ENCODE data around the gene WNT5A.
"Not testable (repeated sequence)": the region's sequence is repeated elsewhere in the genome, so short reads cannot be mapped to it uniquely, and the experiment has no call there.

WNT5A gene

GRCh38 chr3:55505102-55505501, 18.0 kb upstream of the WNT5A start:
- DNase-seq = not testable (repeated sequence)

DNA sequence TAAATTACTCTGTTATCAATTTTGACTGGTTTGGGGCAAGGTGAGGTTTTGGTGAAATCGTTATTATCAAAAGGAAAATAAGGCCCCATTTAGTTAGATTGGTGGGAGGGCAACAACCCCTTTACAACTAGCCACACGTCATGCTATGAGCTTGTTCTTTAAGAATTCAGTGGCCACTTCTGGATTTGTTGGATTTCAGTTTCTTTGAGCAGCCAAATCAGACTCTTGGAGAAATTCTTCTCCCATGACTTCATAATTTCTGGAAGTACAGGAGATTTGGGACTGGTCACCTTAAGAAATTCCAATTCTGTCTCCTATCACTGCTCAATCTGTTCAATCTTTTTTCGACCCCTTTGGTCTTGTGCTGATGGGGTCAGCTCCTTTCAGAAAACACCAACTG, 14.8 kb upstream of the WNT5A start:
- no peak for DNase-seq

- DNase-seq = no peak
Measured at GRCh38 chr3:55500555-55501330, 13.6 kb upstream of the WNT5A start.

- no peak for DNase-seq
Measured at GRCh38 chr3:55498520-55498919, 11.4 kb upstream of the WNT5A start.

DNA sequence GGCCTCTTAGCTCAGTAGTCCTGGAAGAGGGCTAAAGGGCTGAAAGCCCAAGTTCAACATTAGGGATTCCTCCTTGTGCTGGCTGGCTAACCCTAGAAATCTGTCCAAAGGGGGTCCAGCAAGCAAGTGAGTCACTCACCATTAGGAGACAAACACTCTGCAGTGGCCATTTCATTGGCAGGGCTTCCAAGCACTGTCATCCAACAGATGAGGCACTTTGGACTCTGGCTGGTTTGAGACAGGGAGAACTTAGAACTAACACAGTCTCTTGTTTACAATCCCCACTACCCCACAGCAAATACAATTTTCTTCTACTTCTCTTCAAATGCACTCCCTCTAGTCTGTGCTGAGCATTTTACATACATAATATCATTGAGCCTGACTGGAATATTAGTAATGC, 10.1 kb upstream of the WNT5A start:
- DNase-seq = no peak

DNA sequence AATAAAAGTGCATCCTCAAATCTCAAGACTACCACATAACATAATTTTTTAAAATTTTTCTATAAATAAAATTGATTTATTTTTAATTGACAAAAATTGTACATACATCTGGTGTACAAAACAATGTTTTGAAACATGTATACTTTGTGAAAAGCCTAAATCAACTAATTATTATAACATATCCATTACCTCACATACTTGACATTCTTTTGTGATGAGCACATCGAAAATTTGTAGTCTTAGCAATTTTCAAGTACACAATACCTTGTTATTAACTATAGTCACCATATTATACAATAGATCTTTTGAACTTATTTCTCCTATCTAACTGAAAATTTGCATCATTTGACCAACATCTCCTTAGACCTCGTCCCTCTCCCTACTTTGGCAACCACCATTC, 7.9 kb upstream of the WNT5A start:
- DNase-seq = no peak

DNA sequence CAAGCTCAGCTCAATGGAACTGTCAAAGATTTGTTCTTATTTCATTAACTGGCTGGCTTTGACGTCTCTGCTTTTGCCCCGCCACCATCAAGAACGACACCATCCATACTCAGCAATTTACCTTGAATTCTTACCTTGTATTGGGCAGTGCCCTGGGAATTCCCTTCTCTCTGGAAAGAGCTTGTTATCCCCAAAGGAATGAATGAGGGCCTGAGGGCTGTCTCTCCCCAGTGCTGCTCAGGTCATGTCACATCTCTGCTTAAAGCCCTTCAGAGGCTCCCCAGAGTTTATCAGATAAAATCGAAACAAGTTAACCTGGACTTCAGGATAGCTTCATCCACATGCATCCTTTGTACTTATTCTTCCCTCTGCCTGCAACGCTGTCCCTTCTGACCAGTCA, 5.9 kb upstream of the WNT5A start:
- DNase-seq = no peak

DNA sequence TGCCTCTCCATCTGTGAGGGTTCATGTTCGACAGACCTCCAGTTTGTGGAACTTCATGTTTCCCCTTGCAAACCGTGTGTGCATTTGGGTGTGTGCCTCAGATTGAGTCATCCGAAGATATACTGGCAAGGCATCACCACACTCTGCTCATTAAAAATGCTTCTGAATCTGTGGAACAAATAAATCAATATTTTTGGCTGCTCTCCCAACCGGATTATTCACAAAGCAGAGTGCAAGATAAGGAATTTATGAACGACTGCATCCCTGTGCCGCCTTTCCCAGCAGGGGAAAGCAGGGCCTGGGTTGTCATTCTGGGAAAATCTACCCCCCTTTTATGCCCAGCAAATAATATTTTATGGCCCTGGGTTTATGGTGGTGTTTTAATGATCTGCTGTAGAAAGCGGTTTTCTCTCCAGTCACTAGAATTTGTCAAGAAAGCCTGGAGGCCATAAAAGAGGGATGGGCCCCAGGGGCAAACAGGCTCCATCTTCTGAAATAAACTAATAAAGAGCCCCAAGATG, 4.2 kb upstream of the WNT5A start:
- DNase-seq = no peak

DNA sequence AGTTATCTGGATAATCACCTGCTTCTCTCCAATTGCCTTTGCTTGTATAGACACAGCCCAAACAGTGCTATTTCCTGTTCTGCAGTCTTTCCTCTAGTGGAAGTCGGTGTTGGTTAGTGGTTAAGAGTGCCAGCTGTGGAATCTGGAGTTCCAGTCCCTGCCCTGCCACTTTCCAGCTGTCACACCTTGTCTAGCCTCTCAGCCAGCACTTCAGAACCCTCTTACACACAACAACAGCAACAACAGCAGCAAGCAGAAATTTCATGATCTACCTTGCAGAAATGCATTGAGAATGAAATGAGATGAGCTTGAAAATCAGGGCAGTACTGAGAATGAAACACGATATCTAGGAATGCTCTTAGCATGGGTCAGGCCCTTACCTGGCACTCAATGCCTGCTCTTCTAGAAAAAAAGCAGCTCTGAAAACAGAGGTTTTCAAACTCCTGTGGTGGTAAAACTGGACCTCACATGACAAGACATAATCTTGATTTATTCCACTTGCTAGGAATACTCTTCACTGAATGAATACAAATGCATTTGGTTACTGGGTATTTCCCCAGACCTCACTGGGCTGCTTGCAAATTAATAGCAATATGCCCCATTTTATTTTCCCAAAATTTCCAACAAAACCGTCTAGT, 3.3 kb upstream of the WNT5A start:
- no peak for DNase-seq

DNA sequence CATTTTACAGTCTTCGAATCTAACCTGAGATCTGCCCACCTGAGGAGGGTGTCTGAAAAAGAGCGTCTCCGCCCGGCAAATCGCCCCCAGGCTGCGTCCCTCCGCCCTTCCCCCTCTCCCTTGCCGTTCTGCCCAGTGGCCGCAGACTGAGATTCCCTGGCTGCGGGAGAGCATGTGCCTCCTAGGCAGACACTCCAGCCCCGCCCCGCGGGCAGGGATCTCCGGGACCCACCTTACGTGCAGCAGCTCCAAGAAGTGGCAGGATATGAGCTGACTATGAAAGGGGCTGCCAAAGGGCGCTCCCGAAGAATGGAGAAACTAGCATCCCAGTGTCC, 2.7 kb upstream of the WNT5A start:
- no peak for DNase-seq

GRCh38 chr3:55488398-55489055, 1.4 kb upstream of the WNT5A start:
- no peak for DNase-seq

DNA sequence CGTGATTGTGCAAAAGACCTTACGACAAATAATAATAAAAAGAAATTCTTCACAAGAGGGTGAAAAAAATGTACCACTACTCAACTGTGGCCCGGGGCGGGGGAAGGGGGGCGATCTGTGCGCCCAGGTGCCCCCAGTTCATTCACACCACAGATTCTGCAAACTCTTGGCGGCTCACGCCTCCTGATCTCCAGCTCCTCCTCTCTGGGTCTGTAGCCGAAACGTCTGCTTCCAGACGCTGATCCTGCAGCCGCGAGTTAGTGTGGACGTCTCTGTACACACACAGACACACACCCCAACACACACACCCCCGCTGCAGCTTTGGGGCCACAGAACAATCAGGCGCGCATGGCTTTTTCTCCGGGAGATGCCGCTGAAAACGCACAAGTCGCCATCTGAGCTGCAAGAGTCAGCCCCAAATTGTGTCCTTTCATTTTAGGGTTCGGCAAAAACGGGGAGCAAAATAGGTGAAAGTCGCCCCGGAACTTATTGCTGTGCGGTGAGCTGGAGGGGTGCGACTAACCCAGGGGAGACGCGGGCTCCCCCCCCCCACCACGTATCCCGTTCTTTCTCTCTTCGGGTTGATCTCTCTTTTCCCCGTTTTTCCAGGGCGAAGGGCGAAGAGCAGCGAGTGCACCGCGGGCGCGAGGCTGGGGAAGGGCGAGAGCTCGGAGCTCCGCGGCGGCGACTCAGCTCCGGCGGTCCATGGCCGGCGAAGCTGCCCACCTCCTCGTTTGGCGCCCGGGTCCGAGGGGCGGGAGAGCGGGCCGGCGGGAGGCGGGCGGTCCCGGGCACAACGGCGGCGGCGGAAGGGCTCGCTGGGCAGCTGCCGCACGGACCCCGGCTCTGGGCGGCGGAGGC, 505 bp upstream of the WNT5A start:
- no peak for DNase-seq

DNA sequence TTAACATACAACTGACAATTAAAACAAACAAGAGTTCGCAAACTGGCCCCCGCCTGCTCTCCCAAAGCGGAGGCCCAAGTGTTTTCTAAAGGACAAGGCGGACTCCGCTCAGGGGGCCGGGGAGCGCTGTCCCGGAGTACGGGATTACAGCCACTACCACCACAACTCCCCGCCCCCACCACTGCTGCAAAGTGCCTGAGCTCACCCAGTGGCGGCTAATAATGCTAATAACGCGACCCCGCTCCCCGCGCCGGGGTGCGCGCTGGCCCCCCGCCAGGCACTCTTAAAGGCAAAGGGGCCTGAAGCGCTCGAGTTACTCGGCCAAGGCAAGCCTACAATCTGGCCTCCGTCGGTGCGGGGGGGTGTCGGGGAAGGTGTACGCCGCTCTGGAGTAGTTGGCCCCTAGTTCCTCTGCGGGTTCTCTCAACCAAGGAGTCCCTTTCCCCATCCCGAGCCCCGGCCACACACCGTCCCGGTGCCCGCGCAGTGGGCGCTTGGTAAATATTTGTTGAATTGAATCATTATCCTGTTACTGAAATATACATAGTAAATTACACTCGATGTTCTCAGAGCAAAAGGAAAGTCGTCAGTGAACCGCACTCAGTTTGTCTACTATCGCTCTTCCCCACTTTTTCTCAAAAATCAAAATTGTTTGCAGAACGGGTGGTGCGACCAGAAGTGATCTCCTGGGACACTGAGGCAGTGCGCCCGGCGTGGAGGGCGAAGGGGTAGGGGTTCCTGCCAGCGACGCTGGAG, 827 bp downstream of the WNT5A start:
- DNase-seq = no peak

DNA sequence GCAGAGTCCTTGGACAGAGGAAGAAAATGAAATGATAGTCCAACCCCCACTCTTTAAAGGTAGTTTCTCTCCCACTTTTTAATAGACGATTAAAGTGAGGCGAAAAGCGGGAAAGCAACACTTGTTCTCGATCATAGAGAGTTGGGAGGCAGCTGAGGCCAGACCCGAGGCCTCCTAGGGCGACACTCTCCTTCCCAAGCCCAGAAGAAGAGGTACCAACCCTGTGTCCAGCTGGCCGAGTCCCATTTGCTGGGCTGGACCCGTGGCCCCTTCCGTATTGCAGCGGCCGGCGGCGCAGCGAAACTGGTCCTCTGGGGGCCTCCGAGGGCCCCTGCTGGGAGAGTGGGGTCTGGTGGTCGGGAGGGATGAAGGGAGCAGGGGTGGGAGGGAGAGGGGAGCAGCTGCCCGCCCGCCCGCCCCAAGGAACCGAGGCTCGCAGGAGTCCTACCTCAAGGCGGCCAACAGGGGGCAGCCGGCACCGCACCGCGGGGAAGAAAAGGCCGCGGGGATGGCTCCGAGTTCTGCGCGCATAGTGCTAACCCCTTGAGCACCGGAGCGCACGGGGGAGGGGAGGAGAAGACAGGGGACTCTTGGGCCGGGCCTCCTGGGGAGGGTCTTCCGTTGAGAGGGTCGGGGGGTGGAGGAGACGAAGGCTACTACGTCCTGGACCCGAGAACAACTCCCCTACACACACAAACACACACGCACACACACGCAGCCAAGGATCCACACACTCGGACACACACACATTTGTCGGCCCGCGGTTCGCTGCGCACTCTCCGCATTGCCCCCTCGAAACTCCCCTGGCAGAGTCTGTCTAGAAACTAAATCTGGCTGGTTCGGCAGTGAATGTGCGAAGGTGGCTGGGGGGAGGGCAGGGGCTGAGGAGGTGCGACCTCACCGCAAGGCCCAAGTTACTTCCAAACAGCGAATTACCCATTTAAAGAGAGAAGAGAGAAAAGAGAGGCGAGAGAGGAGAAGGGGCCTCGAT, 2.0 kb downstream of the WNT5A start:
- DNase-seq = no peak

DNA sequence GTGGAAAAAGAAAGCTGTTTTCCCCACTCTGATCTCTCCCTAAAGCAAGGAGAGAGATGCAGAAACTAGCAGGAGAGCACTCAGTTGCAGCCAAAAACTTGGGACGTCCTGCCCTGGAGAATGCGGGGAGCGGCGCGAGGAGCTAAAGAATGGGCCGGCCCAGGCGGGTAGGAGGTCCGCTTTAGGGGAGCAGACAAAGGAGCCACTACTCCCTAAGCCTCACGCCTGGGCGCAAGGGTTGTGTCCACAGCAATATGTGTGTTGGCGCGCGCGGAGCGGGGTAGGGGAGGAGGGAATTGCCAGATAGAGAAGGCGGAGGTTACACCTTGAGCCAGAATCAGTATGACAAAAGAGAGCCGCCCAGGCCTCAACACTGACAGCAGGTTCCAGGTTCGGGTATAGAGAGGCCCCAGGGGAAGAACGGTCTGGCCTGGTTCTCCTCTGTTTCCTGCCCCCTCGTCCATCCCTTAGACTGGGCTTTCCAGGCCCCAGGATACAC, 2.9 kb downstream of the WNT5A start:
- DNase-seq = no peak

DNA sequence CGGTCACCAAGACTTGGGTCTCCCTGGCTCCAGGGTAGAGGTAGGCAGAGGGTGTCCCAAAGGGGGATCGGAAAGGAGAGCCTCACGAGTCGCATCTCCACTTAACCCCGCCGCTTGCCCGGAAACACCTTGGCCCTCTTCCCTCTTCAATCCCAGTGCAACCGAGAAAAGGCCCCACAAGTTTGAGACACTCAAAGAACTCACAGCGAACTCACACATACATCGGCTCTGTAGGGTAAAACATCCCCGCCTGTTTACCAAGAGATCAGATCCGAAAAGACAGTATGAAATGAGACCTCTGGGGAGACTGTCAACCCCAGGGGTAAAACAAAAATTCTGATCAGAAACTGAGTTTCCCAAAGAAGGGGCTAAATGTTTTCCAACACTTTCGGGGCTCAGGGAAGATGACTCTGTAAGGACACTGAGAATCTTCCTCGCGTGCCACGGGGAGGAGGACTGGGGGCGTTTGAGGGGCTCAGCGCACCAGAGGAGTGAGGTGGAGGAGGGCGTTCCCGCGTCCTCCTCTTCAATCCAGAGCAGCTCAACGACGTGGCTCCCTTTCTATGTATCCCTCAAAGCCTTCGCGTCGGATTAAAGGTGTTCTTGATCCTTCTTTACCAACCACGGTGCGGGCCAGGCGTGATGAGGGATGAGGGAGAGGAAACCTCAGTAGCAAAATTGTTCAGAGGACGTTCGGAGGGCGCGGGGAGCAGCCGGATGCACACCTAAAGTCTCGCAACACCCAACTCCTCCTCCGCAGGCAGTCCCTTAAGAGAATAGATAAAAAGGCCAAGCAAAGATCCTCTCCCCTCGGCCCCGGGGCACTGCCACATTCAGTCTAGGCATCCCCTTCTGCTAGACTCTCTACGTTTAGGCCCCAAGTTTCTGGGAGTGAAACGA, 3.7 kb downstream of the WNT5A start:
- no peak for DNase-seq

DNA sequence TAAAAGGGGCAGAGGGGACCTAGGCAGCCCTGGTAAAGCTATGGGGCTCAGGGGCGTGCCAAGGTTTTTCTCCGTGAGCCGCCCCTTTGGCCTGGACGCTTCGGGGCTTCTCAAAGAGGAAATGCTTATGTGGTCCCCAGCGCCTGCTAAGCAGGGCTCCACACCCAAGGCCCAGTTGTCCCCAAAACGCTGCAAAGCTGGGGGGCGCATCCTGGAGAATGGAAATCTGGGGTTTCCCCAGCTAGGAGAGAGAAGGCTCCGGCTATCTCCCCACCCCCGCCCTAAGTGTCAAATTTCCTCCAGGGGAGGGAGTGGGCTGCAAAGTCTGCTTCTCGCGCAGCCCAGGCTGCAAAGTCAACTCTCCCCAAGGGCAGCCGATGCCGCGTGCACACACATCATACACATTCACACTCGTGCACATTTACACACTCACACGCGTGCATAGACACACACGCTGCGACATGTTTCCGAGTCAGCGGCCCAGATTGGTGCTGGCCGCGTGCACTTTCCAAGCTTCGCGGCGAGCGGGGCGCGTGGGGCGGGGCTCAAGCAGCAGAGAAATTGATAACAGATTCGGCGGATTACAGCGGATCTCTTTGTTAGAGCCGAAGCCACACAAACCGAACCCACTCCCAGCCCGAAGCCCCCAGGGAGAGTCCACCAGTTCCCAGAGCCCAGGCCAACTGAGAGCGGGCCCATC, 4.5 kb downstream of the WNT5A start:
- DNase-seq = no peak

DNA sequence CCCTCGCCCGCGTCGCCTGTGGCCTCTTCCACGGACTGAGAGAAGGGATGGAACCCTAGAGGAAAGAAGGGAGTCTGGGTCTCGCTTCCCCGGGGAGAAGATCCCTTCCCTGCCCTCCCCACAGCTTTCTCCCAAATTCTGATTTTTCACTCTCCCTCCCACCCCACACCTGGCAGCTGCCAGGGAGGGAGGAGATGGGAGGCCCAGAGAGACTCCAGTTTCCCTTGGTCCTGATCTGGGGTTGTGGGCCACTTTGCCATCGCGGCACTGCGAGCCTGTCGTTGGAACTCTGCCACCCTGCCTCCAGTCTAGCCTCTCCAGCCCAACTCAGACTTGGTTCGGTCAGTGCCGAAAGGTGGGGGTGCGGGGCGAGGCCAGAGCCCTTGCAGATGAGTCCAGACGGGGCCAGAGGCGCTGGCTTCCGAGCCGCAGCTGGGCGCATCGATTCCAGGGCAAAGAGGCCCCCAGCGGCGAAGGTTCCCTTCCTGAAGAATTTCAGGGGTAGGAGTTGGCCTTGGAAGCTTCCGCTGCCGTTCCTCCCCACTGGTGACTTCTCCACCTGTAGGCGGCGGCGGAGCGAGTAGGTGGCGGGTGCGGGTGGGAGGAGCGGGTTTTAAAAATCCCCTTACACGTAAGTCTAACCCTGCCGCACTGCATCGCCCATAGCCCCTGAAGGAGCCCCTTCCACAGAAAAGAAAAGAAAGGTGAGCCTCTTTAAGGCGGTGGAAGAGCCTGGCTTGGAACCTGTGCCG, 5.2 kb downstream of the WNT5A start:
- DNase-seq = no peak
